Brain microvascular endothelial cell (primary cell): Measurements from ENCODE around the gene TBL2.

Source experiments
- DNase-seq: peaks from one replicate; pipeline ENCODE4 v3.0.0-alpha.2; 2020
- H3K27ac ChIP-seq: fragments of 250-450 bp; sonication (Bioruptor Pico); 2 replicates; pipeline ENCODE4 v1.5.1; 2020; ENCODE audit warnings: mild to moderate bottlenecking, moderate library complexity
- H3K27me3 ChIP-seq: fragments of 250-450 bp; sonication (Bioruptor Pico); replicated peaks from 2 replicates; pipeline ENCODE4 v1.5.1; 2020; ENCODE audit warnings: mild to moderate bottlenecking
- H3K36me3 ChIP-seq: fragments of 250-450 bp; sonication (Bioruptor Pico); replicated peaks from 2 replicates; pipeline ENCODE4 v1.5.1; 2020; ENCODE audit warnings: mild to moderate bottlenecking
- H3K4me3 ChIP-seq: 2 replicates; pipeline ENCODE4 v1.5.1; 2011; ENCODE audit warnings: low read depth, mild to moderate bottlenecking, control low read depth, low read length, moderate library complexity
- CTCF ChIP-seq: IDR thresholded peaks from 2 replicates; pipeline ENCODE4 v1.5.1; 2011; ENCODE audit warnings: low read depth, mild to moderate bottlenecking, moderate library complexity, low read length, control low read depth, inconsistent platforms; ENCODE audit errors: missing control alignments
- in situ Hi-C: cut with HindIII; loops from 2 replicates; pipeline ENCODE4 v1.10.0; 2017; ENCODE audit warnings: low sequenced_read_pairs, low pct_ligation_motif_present

TBL2 gene

GRCh38 chr7:73565675-73566340, 12.6 kb downstream of the TBL2 start:
- DNase-seq = no peak
- in situ Hi-C loops = no loop called here
- TF ChIP-seq CTCF = no peak
- H3K36me3 ChIP-seq = peaks cover 19% of the 10 kb centered on the region
- no peaks in the 10 kb centered on the region for H3K27me3 ChIP-seq
- H3K4me3 ChIP-seq = no peak overlapping the region
- no peak overlapping the region for H3K27ac ChIP-seq

GRCh38 chr7:73560109-73560835, 18.1 kb downstream of the TBL2 start:
- in situ Hi-C loops = no loop called here
- Histone ChIP-seq H3K27ac (no peak overlapping the region), H3K27me3 (no peaks in the 10 kb centered on the region), H3K36me3 (no peaks in the 10 kb centered on the region), H3K4me3 (no peak overlapping the region)
- DNase-seq = peak; percentile 87
- TF ChIP-seq CTCF = no peak

GRCh38 chr7:73557397-73558257, 20.8 kb downstream of the TBL2 start, which contains the start of gene BCL7B:
TSS of gene BCL7B (minus strand) at chr7:73557690. CDS start at chr7:73557578, 112 bp downstream.
- Histone ChIP-seq H3K27ac (peak within 1 kb of the TSS; percentile 97), H3K4me3 (peak within 1 kb of the TSS; percentile 82), H3K36me3 (no peaks in the 10 kb centered on the region), H3K27me3 (no peaks in the 10 kb centered on the region)
- in situ Hi-C loops = no loop called here
- peak; percentile 25 for DNase-seq
- TF ChIP-seq CTCF = no peak

GRCh38 chr7:73557108-73557396, 21.3 kb downstream of the TBL2 start:
- H3K4me3 ChIP-seq = peak overlapping the region; percentile 82
- DNase-seq = peak; percentile 80
- peak overlapping the region; percentile 97 for H3K27ac ChIP-seq
- H3K36me3 ChIP-seq = peaks cover 2% of the 10 kb centered on the region
- no peak for TF ChIP-seq CTCF
- no peaks in the 10 kb centered on the region for H3K27me3 ChIP-seq
- in situ Hi-C loops = no loop called here

- Histone ChIP-seq H3K4me3 (peak overlapping the region; percentile 82), H3K27me3 (no peaks in the 10 kb centered on the region), H3K27ac (peak overlapping the region; percentile 97), H3K36me3 (peaks cover 7% of the 10 kb centered on the region)
- in situ Hi-C loops = no loop called here
- no peak for DNase-seq
- TF ChIP-seq CTCF = no peak
Observed at GRCh38 chr7:73556208-73557107, 21.9 kb downstream of the TBL2 start.
